HEK293 (cell line): Measurements from ENCODE around the gene LRRC8D.

Source experiments
- CTCF ChIA-PET: fragments of 350-600 bp; formaldehyde crosslinking; extraction: SDS; loops from one replicate; lab custom pipeline; 2021; ENCODE audit warnings: antibody characterized with exemption; lab: Yijun Ruan, JAX
- POLR2A ChIA-PET: fragments of 300-600 bp; formaldehyde crosslinking; extraction: SDS; loops from one replicate; lab custom pipeline; 2020; ENCODE audit warnings: antibody characterized with exemption, inconsistent platforms; lab: Yijun Ruan, JAX
- H3K27ac ChIP-seq: fragments of 200-500 bp; sonication (Bioruptor generic); 2 replicates; pipeline ENCODE4 v1.5.1; 2014; ENCODE audit warnings: low read depth, low read length, control low read depth, inconsistent platforms; ENCODE audit errors: extremely low read depth
- H3K36me3 ChIP-seq, 2 experiments: fragments of 200-500 bp in 1 of 2; sonication (Bioruptor generic) in 1 of 2; 1 replicate in 1 of 2; 2 replicates in 1 of 2; pipeline ENCODE4 v1.5.1; 2014 to 2017; ENCODE audit warnings: inconsistent platforms in 2 of 2, low read length in 2 of 2; ENCODE audit not compliant: control insufficient read depth in 2 of 2, insufficient read depth in 1 of 2
- H3K4me1 ChIP-seq: fragments of 200-500 bp; sonication (Bioruptor generic); 2 replicates; pipeline ENCODE4 v1.5.1; 2014; ENCODE audit warnings: mild to moderate bottlenecking, low read length, inconsistent platforms; ENCODE audit not compliant: control insufficient read depth, insufficient read depth
- H3K4me3 ChIP-seq: 2 replicates; pipeline ENCODE4 v1.5.1; 2011; ENCODE audit warnings: low read depth, mild to moderate bottlenecking, control low read depth, low read length, moderate library complexity
- H3K9me3 ChIP-seq: fragments of 200-500 bp; sonication (Bioruptor generic); 2 replicates; pipeline ENCODE4 v1.5.1; 2014; ENCODE audit warnings: low read depth, low read length, inconsistent platforms; ENCODE audit not compliant: control insufficient read depth, insufficient read depth
- FEZF1 ChIP-seq: fragments of 450-650 bp; formaldehyde crosslinking; IDR thresholded peaks from 2 replicates; pipeline ENCODE4 v1.5.1; 2016; ENCODE audit warnings: missing biosample characterization, missing genetic modification characterization
- GLI4 ChIP-seq: fragments of 450-650 bp; formaldehyde crosslinking; IDR thresholded peaks from 2 replicates; pipeline ENCODE4 v1.5.1; 2016; ENCODE audit warnings: missing biosample characterization, missing genetic modification characterization
- GLIS1 ChIP-seq: fragments of 450-650 bp; formaldehyde crosslinking; IDR thresholded peaks from 2 replicates; pipeline ENCODE4 v1.5.1; 2016; ENCODE audit warnings: missing biosample characterization, missing genetic modification characterization
- SCRT1 ChIP-seq: fragments of 450-650 bp; formaldehyde crosslinking; IDR thresholded peaks from 2 replicates; pipeline ENCODE4 v1.5.1; 2016; ENCODE audit warnings: missing biosample characterization, missing genetic modification characterization, borderline replicate concordance
- SP3 ChIP-seq: fragments of 450-650 bp; formaldehyde crosslinking; IDR thresholded peaks from 2 replicates; pipeline ENCODE4 v1.5.1; 2016; ENCODE audit warnings: missing biosample characterization, missing genetic modification characterization
- WT1 ChIP-seq: fragments of 450-650 bp; formaldehyde crosslinking; IDR thresholded peaks from 2 replicates; pipeline ENCODE4 v1.5.1; 2016; ENCODE audit warnings: missing biosample characterization, missing genetic modification characterization
- YY2 ChIP-seq: fragments of 450-650 bp; formaldehyde crosslinking; IDR thresholded peaks from 2 replicates; pipeline ENCODE4 v1.5.1; 2016; ENCODE audit warnings: missing biosample characterization, missing genetic modification characterization
- ZBTB17 ChIP-seq: fragments of 450-650 bp; formaldehyde crosslinking; IDR thresholded peaks from 2 replicates; pipeline ENCODE4 v1.5.1; 2016; ENCODE audit warnings: missing biosample characterization, missing genetic modification characterization
- ZBTB20 ChIP-seq: fragments of 450-650 bp; formaldehyde crosslinking; IDR thresholded peaks from 2 replicates; pipeline ENCODE4 v1.5.1; 2016; ENCODE audit warnings: missing biosample characterization, missing genetic modification characterization
- ZNF146 ChIP-seq: fragments of 450-650 bp; formaldehyde crosslinking; IDR thresholded peaks from 2 replicates; pipeline ENCODE4 v1.5.1; 2016; ENCODE audit warnings: missing biosample characterization, missing genetic modification characterization
- ZNF202 ChIP-seq: fragments of 450-650 bp; formaldehyde crosslinking; IDR thresholded peaks from 2 replicates; pipeline ENCODE4 v1.5.1; 2016; ENCODE audit warnings: missing biosample characterization, missing genetic modification characterization, borderline replicate concordance
- ZNF248 ChIP-seq: fragments of 450-650 bp; formaldehyde crosslinking; IDR thresholded peaks from 2 replicates; pipeline ENCODE4 v1.5.1; 2017; ENCODE audit warnings: missing biosample characterization, missing genetic modification characterization
- ZNF366 ChIP-seq: fragments of 450-650 bp; formaldehyde crosslinking; conservative IDR thresholded peaks from 2 replicates; pipeline ENCODE4 v1.5.1; 2016; ENCODE audit warnings: missing biosample characterization, missing genetic modification characterization
- ZNF629 ChIP-seq: fragments of 450-650 bp; formaldehyde crosslinking; IDR thresholded peaks from 2 replicates; pipeline ENCODE4 v1.5.1; 2017; ENCODE audit warnings: missing biosample characterization, missing genetic modification characterization
- ZNF654 ChIP-seq: fragments of 450-650 bp; formaldehyde crosslinking; IDR thresholded peaks from 2 replicates; pipeline ENCODE4 v1.5.1; 2016; ENCODE audit warnings: low read depth, missing biosample characterization, missing genetic modification characterization
- ZNF660 ChIP-seq: fragments of 450-650 bp; IDR thresholded peaks from 2 replicates; pipeline ENCODE4 v1.5.1; 2018; ENCODE audit warnings: missing biosample characterization, mild to moderate bottlenecking, missing genetic modification characterization
- ZNF837 ChIP-seq: fragments of 450-650 bp; formaldehyde crosslinking; IDR thresholded peaks from 2 replicates; pipeline ENCODE4 v1.5.1; 2016; ENCODE audit warnings: missing biosample characterization, missing genetic modification characterization
- TF ChIP-seq, protein P1 (sequence below): sonication (generic); formaldehyde crosslinking; IDR thresholded peaks from 2 replicates; pipeline ENCODE4 v1.8.1; 2022; ENCODE audit warnings: mild to moderate bottlenecking, moderate library complexity, missing genetic modification reagents
- TF ChIP-seq, protein P2 (sequence below): fragments of 450-650 bp; formaldehyde crosslinking; IDR thresholded peaks from 2 replicates; pipeline ENCODE4 v1.5.1; 2017; ENCODE audit warnings: missing biosample characterization, missing genetic modification characterization
- TF ChIP-seq, protein P3 (sequence below): fragments of 450-650 bp; formaldehyde crosslinking; IDR thresholded peaks from 2 replicates; pipeline ENCODE4 v1.5.1; 2016; ENCODE audit warnings: missing biosample characterization, missing genetic modification characterization
- TF ChIP-seq, protein P4 (sequence below): fragments of 450-650 bp; formaldehyde crosslinking; IDR thresholded peaks from 2 replicates; pipeline ENCODE4 v1.5.1; 2016; ENCODE audit warnings: missing biosample characterization, missing genetic modification characterization, borderline replicate concordance
- TF ChIP-seq, protein P5 (sequence below): fragments of 450-650 bp; formaldehyde crosslinking; IDR thresholded peaks from 2 replicates; pipeline ENCODE4 v1.5.1; 2016; ENCODE audit warnings: missing biosample characterization, missing genetic modification characterization
- TF ChIP-seq, protein P6 (sequence below): fragments of 450-650 bp; formaldehyde crosslinking; IDR thresholded peaks from 2 replicates; pipeline ENCODE4 v1.5.1; 2016; ENCODE audit warnings: missing biosample characterization, missing genetic modification characterization
- TF ChIP-seq, protein P7 (sequence below): fragments of 450-650 bp; formaldehyde crosslinking; IDR thresholded peaks from 2 replicates; pipeline ENCODE4 v1.5.1; 2016; ENCODE audit warnings: missing biosample characterization, missing genetic modification characterization

Gene LRRC8D

DNA sequence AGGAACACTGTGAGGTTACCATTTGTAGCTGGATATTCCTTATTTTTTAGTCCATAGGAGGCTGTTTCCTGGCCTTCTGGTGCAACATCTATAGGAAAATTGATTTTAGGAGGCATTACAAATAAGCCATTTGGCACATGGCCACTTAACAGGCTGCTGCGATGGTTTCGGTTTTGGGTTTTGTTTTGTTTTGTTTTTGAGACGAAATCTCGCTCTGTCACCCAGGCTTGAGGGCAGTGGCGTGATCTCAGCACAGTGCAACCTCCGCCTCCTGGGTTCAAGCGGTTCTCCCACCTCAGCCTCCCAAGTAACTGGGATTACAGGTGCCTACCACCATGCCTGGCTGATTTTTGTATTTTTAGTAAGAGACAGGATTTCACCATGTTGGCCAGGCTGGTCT, 20.1 kb upstream of the LRRC8D start:
- H3K9me3 ChIP-seq: no peaks in the 10 kb centered on the region
- H3K4me1 ChIP-seq: no peaks in the 10 kb centered on the region
- CTCF ChIA-PET: interaction anchor here (1.6 kb wide), 1 partner anchor 187 kb away, joined by 8 read pairs; no protein-coding TSS in a partner anchor
- H3K27ac ChIP-seq: no peak overlapping the region
- TF ChIP-seq ZNF660 (tag by site-specific recombination) (no peak), ZNF654 (tag by site-specific recombination) (no peak), YY2 (tag by site-specific recombination) (no peak), FEZF1 (tag by site-specific recombination) (no peak), SP3 (tag by site-specific recombination) (no peak), WT1 (tag by site-specific recombination) (no peak), ZBTB17 (no peak), ZNF366 (tag by site-specific recombination) (no peak), GLI4 (no peak)
- TF ChIP-seq, protein P1, sequence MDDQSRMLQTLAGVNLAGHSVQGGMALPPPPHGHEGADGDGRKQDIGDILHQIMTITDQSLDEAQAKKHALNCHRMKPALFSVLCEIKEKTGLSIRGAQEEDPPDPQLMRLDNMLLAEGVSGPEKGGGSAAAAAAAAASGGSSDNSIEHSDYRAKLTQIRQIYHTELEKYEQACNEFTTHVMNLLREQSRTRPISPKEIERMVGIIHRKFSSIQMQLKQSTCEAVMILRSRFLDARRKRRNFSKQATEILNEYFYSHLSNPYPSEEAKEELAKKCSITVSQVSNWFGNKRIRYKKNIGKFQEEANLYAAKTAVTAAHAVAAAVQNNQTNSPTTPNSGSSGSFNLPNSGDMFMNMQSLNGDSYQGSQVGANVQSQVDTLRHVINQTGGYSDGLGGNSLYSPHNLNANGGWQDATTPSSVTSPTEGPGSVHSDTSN (CRISPR knock-in tag): no peak
- H3K36me3 ChIP-seq: no peaks in the 10 kb centered on the region
- no peak overlapping the region for H3K4me3 ChIP-seq
- POLR2A ChIA-PET: no interaction called here

DNA sequence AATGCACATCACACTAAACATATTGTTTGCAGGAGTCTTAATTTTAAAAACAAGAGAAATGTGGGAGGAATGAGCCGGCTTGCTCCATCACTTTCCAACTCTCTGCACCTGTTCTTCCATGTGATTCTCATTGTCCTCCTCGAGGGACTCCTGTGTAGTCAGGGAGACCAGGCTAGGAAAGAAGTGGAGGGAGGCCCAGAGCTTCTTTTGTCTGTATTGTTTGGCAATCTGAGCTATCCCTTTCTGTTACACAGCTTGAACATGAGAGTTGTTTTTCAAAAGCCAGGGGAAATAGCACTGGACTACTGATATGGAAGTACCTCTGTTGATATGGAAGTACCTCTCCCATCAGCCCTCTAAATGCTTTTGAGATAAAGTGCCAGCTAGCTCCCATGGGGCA, 18.8 kb upstream of the LRRC8D start:
- TF ChIP-seq ZNF837 (tag by site-specific recombination): no peak
- TF ChIP-seq, protein P2, sequence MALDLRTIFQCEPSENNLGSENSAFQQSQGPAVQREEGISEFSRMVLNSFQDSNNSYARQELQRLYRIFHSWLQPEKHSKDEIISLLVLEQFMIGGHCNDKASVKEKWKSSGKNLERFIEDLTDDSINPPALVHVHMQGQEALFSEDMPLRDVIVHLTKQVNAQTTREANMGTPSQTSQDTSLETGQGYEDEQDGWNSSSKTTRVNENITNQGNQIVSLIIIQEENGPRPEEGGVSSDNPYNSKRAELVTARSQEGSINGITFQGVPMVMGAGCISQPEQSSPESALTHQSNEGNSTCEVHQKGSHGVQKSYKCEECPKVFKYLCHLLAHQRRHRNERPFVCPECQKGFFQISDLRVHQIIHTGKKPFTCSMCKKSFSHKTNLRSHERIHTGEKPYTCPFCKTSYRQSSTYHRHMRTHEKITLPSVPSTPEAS (tag by site-specific recombination): no peak
- no peak for TF ChIP-seq SCRT1 (tag by site-specific recombination)
- TF ChIP-seq ZNF202 (tag by site-specific recombination): no peak
- TF ChIP-seq WT1 (tag by site-specific recombination): no peak
- TF ChIP-seq, protein P3, sequence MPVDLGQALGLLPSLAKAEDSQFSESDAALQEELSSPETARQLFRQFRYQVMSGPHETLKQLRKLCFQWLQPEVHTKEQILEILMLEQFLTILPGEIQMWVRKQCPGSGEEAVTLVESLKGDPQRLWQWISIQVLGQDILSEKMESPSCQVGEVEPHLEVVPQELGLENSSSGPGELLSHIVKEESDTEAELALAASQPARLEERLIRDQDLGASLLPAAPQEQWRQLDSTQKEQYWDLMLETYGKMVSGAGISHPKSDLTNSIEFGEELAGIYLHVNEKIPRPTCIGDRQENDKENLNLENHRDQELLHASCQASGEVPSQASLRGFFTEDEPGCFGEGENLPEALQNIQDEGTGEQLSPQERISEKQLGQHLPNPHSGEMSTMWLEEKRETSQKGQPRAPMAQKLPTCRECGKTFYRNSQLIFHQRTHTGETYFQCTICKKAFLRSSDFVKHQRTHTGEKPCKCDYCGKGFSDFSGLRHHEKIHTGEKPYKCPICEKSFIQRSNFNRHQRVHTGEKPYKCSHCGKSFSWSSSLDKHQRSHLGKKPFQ (tag by site-specific recombination): no peak
- TF ChIP-seq, protein P4, sequence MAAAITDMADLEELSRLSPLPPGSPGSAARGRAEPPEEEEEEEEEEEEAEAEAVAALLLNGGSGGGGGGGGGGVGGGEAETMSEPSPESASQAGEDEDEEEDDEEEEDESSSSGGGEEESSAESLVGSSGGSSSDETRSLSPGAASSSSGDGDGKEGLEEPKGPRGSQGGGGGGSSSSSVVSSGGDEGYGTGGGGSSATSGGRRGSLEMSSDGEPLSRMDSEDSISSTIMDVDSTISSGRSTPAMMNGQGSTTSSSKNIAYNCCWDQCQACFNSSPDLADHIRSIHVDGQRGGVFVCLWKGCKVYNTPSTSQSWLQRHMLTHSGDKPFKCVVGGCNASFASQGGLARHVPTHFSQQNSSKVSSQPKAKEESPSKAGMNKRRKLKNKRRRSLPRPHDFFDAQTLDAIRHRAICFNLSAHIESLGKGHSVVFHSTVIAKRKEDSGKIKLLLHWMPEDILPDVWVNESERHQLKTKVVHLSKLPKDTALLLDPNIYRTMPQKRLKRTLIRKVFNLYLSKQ: no peak
- TF ChIP-seq, protein P5, sequence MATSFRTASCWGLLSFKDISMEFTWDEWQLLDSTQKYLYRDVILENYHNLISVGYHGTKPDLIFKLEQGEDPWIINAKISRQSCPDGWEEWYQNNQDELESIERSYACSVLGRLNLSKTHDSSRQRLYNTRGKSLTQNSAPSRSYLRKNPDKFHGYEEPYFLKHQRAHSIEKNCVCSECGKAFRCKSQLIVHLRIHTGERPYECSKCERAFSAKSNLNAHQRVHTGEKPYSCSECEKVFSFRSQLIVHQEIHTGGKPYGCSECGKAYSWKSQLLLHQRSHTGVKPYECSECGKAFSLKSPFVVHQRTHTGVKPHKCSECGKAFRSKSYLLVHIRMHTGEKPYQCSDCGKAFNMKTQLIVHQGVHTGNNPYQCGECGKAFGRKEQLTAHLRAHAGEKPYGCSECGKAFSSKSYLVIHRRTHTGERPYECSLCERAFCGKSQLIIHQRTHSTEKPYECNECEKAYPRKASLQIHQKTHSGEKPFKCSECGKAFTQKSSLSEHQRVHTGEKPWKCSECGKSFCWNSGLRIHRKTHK (tag by site-specific recombination): no peak
- TF ChIP-seq GLIS1 (tag by site-specific recombination): no peak
- TF ChIP-seq ZNF146 (tag by site-specific recombination): no peak
- no peak for TF ChIP-seq ZNF629 (tag by site-specific recombination)
- TF ChIP-seq, protein P6, sequence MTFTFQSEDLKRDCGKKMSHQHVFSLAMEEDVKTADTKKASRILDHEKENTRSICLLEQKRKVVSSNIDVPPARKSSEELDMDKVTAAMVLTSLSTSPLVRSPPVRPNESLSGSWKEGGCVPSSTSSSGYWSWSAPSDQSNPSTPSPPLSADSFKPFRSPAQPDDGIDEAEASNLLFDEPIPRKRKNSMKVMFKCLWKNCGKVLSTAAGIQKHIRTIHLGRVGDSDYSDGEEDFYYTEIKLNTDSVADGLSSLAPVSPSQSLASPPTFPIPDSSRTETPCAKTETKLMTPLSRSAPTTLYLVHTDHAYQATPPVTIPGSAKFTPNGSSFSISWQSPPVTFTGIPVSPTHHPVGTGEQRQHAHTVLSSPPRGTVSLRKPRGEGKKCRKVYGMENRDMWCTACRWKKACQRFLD (tag by site-specific recombination): no peak
- TF ChIP-seq, protein P7, sequence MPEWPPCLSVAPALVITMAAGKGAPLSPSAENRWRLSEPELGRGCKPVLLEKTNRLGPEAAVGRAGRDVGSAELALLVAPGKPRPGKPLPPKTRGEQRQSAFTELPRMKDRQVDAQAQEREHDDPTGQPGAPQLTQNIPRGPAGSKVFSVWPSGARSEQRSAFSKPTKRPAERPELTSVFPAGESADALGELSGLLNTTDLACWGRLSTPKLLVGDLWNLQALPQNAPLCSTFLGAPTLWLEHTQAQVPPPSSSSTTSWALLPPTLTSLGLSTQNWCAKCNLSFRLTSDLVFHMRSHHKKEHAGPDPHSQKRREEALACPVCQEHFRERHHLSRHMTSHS: no peak
- TF ChIP-seq ZNF248 (tag by site-specific recombination): no peak
- TF ChIP-seq ZBTB20 (tag by site-specific recombination): no peak
- TF ChIP-seq, all 188 proteins: peak for 0
- H3K9me3 ChIP-seq: no peaks in the 10 kb centered on the region
- no peaks in the 10 kb centered on the region for H3K36me3 ChIP-seq
- ChIA-PET POLR2A (no interaction called here), CTCF (interaction anchor here (0.5 to 1.6 kb wide), 6 partner anchors 13 to 185 kb away, joined by 3 to 8 read pairs (median 5); no protein-coding TSS in a partner anchor)
- no peak overlapping the region for H3K4me3 ChIP-seq
- H3K27ac ChIP-seq: no peak overlapping the region
- no peaks in the 10 kb centered on the region for H3K4me1 ChIP-seq
